Activated CD4-positive, alpha-beta T cell treated with anti-CD3 and anti-CD28 coated beads, Interleukin-2, amount 50 U/mL, for 1 hour (primary cell): Measurements from ENCODE around the gene DIAPH1.
"Not testable (repeated sequence)": the region's sequence is repeated elsewhere in the genome, so short reads cannot be mapped to it uniquely, and the experiment has no call there.

Experiments used
- DNase-seq: peaks from one replicate; pipeline ENCODE4 v3.0.0-alpha.2; 2020

DIAPH1 gene

DNA sequence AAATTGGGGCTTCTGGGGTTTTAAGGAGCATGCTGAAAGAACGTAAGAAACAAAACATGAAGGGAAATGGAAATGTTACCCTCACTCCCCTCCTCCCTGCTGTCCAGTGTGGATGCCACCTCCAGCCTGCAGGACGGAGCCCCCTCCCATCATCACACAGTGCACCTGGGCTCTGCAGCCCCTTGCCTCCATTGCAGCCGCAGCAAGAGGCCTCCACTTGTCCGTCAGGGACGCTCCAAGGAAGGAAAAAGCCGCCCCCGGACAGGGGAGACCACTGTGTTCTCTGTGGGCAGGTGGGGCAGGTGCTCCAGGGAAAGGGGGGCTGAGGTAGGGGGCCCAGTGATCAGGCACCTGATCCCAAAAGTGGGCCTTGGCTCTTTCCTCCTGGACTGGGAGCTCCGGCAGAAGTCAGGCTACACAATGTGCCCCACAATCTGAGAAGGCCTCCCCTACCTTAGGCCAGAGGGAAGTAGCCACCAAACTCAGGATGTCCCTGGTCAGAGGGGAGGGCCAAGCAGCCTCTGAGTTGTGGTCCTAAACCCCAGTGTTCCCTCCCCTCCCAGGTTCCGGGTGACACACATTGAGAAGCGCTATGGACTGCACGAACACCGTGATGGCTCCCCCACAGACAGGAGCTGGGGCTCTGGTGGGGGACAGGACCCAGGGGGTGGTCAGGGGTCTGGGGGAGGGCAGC is 20.7 kb upstream of the DIAPH1 start:
- no peak for DNase-seq

- DNase-seq: no peak
Measured at GRCh38 chr5:141638771-141639170, 20.0 kb upstream of the DIAPH1 start.

- peak; percentile 55 for DNase-seq
Measured at GRCh38 chr5:141637767-141638419, 19.1 kb upstream of the DIAPH1 start.

DNA sequence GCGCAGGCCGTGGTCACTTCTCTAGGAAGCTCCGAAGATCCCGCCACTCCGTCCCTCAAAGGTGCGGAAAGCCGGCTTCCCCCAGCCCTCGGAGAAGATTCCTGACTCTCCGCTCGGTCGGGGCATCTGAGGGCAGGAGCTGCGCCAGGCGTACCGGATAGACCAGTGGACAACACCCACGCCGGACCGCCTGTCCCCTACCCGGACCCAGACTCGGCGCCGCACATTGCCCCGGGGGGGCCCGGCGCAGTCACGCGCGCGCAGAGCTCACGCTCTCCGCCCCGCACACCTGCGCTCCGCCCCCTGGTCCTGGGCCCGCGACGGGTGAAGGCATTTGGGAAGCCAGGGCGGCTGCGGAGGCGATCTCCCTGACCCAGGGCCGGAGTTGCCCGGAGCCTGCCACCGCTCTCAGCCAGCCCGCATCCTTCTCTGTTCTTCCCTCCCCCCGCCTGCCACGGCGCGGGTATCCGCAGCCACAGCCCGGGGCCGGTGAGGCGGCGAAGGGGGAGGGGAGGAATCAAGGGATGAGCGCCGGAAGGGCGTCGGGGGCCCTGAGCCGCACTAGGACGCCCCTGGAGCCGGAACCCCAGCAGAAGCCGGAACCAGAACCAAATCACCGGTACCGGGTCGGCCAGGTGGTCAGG is 18.4 kb upstream of the DIAPH1 start:
- DNase-seq: peak; percentile 46

GRCh38 chr5:141636413-141637122 is 17.8 kb upstream of the DIAPH1 start, which contains the start of the genes HDAC3 and RELL2:
Gene HDAC3 (minus strand): TSS chr5:141636849. CDS start chr5:141636790, 59 bp downstream.
Gene RELL2 (plus strand): TSS chr5:141636997. CDS start chr5:141638226, 1,229 bp downstream.
- DNase-seq: peak; percentile 95

DNA sequence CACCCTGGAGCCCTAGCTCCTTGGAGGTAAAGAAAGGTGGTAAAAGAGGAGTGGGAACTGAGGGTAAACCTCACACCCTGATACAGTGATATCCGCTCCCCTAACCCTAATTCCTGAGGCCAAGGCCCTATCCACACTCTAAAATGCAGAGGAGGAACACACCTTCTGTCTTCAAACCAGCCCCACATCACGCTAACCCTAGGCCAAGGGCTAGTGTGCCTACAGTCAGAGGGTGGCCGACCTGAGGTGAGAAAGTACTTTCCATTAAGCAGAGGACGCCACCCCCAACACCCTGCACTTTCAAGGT is 17.3 kb upstream of the DIAPH1 start:
- no peak for DNase-seq

- DNase-seq: no peak
Measured at GRCh38 chr5:141635646-141636045, 16.8 kb upstream of the DIAPH1 start.

DNA sequence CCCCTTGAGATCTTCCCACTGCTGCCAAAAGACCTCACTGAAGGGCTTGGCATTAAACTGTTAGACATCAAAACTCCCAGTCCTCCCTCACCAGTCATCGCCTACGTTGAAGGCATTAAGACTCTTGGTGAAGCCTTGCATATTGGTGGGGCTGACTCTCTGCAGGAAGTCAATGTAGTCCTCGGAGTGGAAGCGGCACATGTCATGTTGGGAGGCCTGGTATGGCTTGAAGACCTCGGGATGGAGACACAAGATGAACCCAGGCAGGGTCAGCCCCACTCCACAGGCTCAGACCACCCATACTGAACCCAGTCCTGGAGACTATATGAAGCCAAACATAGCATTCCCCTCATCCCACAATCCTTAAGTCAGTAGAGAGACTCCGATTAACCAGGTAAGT is 15.9 kb upstream of the DIAPH1 start:
- no peak for DNase-seq

DNA sequence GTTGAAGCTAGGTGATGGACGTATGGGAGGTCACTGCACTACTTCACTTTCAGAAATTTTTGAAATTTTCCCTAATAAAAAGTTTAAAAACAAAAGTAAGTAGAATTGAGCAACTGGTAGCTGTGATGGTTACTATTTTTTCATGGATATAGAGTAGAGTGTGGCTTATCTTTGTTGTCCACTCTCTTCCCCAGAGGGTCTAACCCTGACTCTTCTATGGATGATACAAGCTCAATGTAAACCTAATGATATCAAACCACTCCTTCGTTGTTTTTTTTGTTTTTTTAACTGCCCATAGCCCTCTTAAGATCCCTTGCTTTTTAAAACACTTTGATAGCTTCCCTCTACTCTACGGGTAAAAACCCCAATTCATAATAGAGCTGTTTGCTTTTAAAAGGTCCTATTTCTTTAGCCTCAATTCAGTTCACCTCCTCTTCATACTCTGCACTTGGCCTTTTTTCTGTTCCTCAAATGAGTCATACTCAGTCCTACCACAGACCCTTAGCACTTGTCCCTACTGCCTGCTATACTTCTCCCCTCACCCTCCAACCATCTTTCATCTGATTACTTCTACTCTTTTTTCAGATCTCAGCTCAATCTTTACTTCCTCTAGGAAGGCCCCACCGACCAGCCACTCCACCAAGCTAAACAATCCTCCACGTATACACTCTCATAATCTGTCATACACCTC is 15.2 kb upstream of the DIAPH1 start:
- no peak for DNase-seq

DNA sequence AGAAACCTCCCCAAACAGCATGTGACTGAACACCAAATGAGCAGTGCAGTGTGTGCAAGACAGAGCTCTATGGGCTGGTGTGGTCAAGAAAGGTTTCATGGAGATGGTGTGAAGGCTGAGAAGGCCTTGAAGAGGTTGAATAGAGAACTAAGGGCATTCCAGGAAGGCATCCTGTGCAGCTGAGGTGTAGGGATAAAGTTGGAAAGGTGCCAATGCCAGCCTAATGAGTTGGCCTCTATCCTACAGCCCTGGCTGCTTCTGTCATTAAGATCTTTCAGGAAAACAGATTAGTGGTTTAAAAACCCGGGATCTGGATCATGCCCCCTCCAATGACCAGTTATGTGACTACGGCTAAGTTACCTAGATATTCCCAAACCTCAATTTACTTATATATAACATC is 13.8 kb upstream of the DIAPH1 start:
- no peak for DNase-seq

DNA sequence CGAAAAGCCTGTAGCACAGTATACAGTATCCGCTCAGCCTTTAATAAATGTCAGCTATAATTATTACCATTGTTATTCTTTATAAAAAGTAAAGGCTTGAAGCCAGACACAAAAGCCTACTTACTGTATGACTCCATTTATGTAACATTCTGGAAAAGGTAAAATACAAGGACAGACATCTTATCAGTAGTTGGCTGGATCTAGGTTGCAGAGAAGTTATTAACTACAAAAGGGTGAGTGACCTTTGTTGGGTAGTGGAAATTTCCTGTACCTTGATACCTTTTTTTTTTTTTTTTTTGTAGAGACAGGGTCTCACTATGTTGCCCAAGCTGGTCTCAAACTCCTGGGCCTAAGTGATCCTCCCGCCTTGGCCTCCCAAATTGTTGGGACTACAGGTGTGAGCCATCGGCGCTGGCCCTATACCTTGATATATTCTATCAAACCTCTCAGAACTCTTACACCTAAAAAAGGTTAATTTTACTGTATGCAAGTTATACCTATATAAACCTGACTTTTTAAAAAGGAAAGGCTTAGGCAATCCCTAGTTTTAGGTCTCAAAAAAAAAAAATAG is 11.9 kb upstream of the DIAPH1 start:
- no peak for DNase-seq

DNA sequence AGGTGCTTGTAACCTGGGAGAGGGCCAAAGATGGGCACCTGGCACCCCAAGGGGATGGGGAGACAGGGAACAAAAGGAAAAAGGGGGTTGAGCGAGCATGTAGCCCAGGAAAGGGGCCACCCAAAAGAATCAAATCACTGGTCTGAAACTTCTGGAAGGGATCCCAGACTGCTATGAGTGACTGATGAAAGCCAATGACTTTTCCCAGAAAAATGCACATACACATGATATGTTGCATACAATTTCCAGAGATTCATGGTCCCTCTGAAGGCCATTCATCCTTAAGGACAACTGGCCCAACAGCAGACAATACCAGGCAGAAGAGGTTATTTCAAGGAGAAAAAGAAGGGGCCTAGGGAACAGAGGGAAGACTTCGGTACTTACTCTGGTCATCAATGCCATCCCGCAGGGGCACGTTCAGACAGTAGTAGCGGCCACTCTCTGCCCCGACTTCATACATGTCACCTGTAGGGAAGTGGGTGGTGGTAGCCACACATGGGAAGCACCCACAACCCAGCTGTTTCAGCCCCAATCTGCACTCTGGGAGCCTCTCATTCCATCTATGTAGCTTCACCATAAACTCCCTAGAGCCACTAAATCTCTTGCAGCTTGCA is 9.5 kb upstream of the DIAPH1 start:
- DNase-seq: no peak

DNA sequence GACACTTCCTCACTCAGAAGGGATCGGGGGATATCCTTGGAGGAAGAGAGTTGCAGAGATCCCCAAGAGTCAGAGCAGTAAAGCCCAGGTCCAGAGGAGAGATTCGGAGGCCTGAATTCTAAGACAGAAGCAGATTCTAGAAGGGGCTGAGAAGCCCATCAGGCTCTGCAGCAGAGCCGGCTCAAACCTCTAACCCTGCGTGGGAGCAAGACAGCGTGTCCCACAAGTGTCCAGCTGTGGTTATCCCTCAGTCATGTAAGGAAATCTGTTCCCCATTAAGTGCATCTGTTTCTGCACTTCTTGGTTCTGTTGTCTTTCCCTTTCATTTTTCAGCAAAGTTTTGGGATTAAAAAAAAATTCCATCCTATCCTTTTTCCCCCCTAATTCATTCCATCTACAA is 4.8 kb upstream of the DIAPH1 start:
- no peak for DNase-seq

- no peak for DNase-seq
Measured at GRCh38 chr5:141623186-141623585, 4.4 kb upstream of the DIAPH1 start.

DNA sequence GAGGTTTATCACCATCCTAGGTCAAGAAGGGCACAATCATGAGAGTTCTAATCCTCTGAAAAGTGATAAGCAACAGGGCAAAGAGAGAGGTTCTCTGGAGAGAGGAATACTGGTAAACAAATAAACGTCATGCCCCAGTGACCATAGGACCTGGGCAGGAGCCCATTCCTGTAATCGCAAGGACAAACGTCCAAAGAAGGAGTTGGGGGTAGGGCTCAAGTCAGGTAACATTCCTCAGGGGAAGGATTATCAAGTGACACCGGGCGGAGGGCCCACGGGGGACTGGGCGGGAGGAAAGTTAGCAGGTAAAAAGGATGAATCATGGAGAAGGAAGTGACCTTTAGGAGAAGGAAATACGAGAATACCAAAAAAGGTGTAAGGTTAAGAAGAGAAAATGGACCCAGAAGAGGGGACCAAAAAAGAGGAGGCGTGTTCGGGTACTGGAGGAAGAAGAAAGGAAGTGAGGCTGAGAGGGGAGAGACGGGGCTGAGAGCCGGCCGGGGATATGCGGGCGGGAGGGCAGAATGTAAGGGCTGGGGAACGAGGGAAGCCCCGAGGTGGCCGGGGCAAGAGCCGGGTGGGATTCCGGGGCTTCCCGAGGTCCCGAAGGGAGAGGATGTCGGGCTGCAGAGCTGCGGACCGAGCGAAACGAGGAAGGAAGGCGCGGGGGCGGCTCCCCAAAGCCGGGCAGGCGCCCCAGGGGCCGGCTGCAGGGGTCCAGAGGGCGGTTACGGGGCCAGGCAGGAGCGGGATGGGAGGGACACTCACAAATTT is 583 bp downstream of the DIAPH1 start:
- DNase-seq: peak; percentile 37

GRCh38 chr5:141617682-141618029 is 1.1 kb downstream of the DIAPH1 start:
- DNase-seq: no peak

GRCh38 chr5:141617128-141617527 is 1.7 kb downstream of the DIAPH1 start:
- no peak for DNase-seq

GRCh38 chr5:141615991-141616720 is 2.6 kb downstream of the DIAPH1 start:
- DNase-seq: no peak

DNA sequence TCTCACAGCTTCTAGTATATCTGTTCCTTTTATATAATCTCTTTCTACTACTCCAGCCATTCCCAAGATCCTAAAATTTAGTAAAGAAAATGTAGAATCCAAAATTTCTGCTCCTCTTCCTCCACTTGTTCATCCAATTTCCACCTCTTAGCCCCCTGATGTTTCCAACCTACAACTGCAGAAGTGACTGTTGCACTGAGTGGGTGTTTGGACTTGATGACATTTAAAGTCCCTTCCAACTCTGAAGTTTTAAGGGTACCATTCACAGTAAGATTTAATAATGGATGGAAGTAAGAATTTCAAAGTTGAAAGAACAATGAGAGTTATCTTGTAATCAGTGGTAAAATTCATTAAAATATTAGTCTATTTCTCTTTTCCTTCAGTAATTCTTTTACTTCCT is 5.5 kb downstream of the DIAPH1 start:
- DNase-seq: no peak

- DNase-seq: no peak
Measured at GRCh38 chr5:141611289-141611688, 7.5 kb downstream of the DIAPH1 start.

DNA sequence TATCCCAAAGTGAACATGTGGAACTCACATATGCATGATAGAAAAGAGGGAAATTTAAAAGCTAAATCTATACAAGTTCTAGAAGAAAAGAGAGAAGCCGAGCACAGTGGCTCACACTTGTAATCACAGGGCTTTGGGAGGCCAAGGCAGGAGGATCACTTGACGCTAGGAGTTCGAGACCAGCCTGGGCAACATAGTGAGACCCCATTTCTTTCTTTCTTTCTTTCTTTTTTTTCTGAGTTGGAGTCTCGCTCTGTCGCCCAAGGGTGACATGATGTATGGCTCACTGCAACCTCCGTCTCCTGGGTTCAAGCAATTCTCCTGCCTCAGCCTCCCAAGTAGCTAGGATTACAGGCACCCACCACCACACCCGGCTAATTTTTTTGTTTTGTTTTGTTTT is 8.9 kb downstream of the DIAPH1 start:
- not testable (repeated sequence) for DNase-seq
